AG04449 (cell line): Measurements from ENCODE around the gene CXCL16.
"Not testable (repeated sequence)": the region's sequence is repeated elsewhere in the genome, so short reads cannot be mapped to it uniquely, and the experiment has no call there.

Experiments
- CTCF ChIA-PET: fragments of 350-600 bp; formaldehyde crosslinking; extraction: SDS; loops from one replicate; lab custom pipeline; 2021; ENCODE audit warnings: antibody characterized with exemption; lab: Yijun Ruan, JAX
- POLR2A ChIA-PET: fragments of 400-600, 350-600 bp; formaldehyde crosslinking; extraction: SDS; loops from one replicate; lab custom pipeline; 2020; ENCODE audit warnings: antibody characterized with exemption, inconsistent platforms; lab: Yijun Ruan, JAX
- DNase-seq: peaks from one replicate; pipeline ENCODE4 v3.0.0-alpha.2; 2010; ENCODE audit warnings: low read depth, low spot score
- H3K4me3 ChIP-seq: 2 replicates; pipeline ENCODE4 v1.5.1; 2011; ENCODE audit warnings: low read depth, mild to moderate bottlenecking, control low read depth, low read length
- CTCF ChIP-seq: IDR thresholded peaks from one replicate; pipeline ENCODE4 v1.5.1; 2011; ENCODE audit warnings: mild to moderate bottlenecking, moderate library complexity, low read length, control low read depth, inconsistent platforms; ENCODE audit not compliant: insufficient read depth; ENCODE audit errors: missing control alignments

CXCL16 gene

GRCh38 chr17:4701116-4701515 lies 38.6 kb downstream of the CXCL16 start:
- ChIA-PET CTCF (interaction anchor here (0.5 to 1.8 kb wide), 4 partner anchors 9 to 136 kb away, joined by 3 to 4 read pairs (median 4); no protein-coding TSS in a partner anchor), POLR2A (no interaction called here)
- TF ChIP-seq CTCF, result no peak
- DNase-seq, result no peak
- H3K4me3 ChIP-seq, result no peak overlapping the region

- CTCF ChIA-PET, POLR2A ChIA-PET, H3K4me3 ChIP-seq, DNase-seq: not testable (repeated sequence)
Measured at GRCh38 chr17:4699401-4700056, 40.2 kb downstream of the CXCL16 start.

- POLR2A ChIA-PET, result no interaction called here
- TF ChIP-seq CTCF, result no peak
- H3K4me3 ChIP-seq, result no peak overlapping the region
- CTCF ChIA-PET, result no interaction called here
- DNase-seq, result no peak
Measured at GRCh38 chr17:4696437-4696805, 43.3 kb downstream of the CXCL16 start.

- POLR2A ChIA-PET, result no interaction called here
- no peak overlapping the region for H3K4me3 ChIP-seq
- CTCF ChIA-PET, result interaction anchor here (1.0 kb wide), 1 partner anchor 67 kb away, joined by 3 read pairs; no protein-coding TSS in a partner anchor
- no peak for DNase-seq
- TF ChIP-seq CTCF, result no peak
Measured at GRCh38 chr17:4693416-4693815, 46.3 kb downstream of the CXCL16 start.

- no peak overlapping the region for H3K4me3 ChIP-seq
- DNase-seq, result no peak
- CTCF ChIA-PET, result interaction anchor here (1.0 kb wide), 1 partner anchor 11 kb away, joined by 3 read pairs; no protein-coding TSS in a partner anchor
- no peak for TF ChIP-seq CTCF
- POLR2A ChIA-PET, result interaction anchor here (0.6 kb wide), 1 partner anchor 529 kb away, joined by 3 read pairs; no protein-coding TSS in a partner anchor
Measured at GRCh38 chr17:4691686-4692085, 48.0 kb downstream of the CXCL16 start.

GRCh38 chr17:4690745-4691144 lies 49.0 kb downstream of the CXCL16 start:
- CTCF ChIA-PET, result interaction anchor here (1.0 kb wide), 1 partner anchor 12 kb away, joined by 3 read pairs; no protein-coding TSS in a partner anchor
- no peak overlapping the region for H3K4me3 ChIP-seq
- no peak for TF ChIP-seq CTCF
- POLR2A ChIA-PET, result no interaction called here
- no peak for DNase-seq

GRCh38 chr17:4689872-4690271 lies 49.9 kb downstream of the CXCL16 start:
- POLR2A ChIA-PET, CTCF ChIA-PET: not testable (repeated sequence)

GRCh38 chr17:4683739-4684138 lies 56.0 kb downstream of the CXCL16 start:
- POLR2A ChIA-PET, H3K4me3 ChIP-seq, CTCF ChIA-PET, DNase-seq: not testable (repeated sequence)

More at GRCh38 chr17:4689872-4690271, 49.9 kb downstream of the CXCL16 start:
- not testable (repeated sequence) for H3K4me3 ChIP-seq, DNase-seq
